C4-2B (cell line): Measurements from ENCODE around the gene CFAP20DC.

Source experiments
- H3K27ac ChIP-seq: fragments of 450-650 bp; 2 replicates; pipeline ENCODE4 v1.5.1; 2017
- ZFX ChIP-seq: fragments of 450-650 bp; IDR thresholded peaks from 2 replicates; pipeline ENCODE4 v1.6.1; 2017
- TF ChIP-seq, protein P1 (sequence below): fragments of 450-650 bp; conservative IDR thresholded peaks from 2 replicates; pipeline ENCODE4 v1.5.1; 2017; ENCODE audit warnings: mild to moderate bottlenecking

The CFAP20DC gene

DNA sequence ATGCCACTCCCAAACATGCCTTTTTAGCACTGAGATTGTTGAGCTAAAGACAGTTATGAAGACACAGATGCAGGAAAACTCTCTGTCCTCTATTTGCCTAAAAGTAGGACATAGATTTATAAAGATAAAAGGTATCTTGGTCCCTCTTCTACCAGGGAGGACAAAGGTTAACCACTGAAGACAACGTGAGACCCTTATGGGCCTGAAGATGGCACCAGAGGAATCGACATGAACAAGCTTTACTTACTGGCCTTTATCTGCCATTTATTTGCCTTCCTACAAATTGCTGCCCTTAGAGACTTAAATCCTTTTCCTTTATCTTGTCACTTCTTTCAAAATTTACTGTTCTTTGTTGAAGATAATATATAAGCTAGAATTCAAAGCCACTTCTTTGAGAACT is 273.6 kb downstream of the CFAP20DC start:
- H3K27ac ChIP-seq, result no peak overlapping the region
- TF ChIP-seq, protein P1, sequence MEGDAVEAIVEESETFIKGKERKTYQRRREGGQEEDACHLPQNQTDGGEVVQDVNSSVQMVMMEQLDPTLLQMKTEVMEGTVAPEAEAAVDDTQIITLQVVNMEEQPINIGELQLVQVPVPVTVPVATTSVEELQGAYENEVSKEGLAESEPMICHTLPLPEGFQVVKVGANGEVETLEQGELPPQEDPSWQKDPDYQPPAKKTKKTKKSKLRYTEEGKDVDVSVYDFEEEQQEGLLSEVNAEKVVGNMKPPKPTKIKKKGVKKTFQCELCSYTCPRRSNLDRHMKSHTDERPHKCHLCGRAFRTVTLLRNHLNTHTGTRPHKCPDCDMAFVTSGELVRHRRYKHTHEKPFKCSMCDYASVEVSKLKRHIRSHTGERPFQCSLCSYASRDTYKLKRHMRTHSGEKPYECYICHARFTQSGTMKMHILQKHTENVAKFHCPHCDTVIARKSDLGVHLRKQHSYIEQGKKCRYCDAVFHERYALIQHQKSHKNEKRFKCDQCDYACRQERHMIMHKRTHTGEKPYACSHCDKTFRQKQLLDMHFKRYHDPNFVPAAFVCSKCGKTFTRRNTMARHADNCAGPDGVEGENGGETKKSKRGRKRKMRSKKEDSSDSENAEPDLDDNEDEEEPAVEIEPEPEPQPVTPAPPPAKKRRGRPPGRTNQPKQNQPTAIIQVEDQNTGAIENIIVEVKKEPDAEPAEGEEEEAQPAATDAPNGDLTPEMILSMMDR, result peak; percentile 14
- TF ChIP-seq ZFX, result no peak

DNA sequence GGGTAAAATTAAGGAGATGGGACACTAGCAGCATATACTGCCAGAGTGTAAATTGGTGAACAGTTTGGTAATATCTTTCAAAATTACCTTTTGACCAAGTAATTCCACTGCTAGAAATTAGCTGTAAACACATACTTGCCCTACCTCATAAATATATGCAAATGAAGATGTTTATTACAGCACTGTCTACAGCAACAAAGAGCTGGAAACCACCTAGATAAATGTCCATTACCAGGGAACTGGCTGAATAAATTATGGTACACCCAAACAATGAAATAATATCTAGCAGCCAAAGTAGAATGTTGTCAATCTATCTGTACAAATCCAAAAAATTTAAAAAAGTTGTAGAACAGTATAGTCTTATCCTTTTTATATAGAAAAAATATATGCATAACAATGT is 277.4 kb downstream of the CFAP20DC start:
- H3K27ac ChIP-seq, result no peak overlapping the region
- TF ChIP-seq, protein P1, result no peak
- no peak for TF ChIP-seq ZFX

GRCh38 chr3:58769065-58769464 is 280.8 kb downstream of the CFAP20DC start:
- no peak overlapping the region for H3K27ac ChIP-seq
- TF ChIP-seq, protein P1, result no peak
- no peak for TF ChIP-seq ZFX

GRCh38 chr3:58766587-58767282 is 283.1 kb downstream of the CFAP20DC start:
- TF ChIP-seq, protein P1, result no peak
- no peak for TF ChIP-seq ZFX

GRCh38 chr3:58755150-58755549 is 294.7 kb downstream of the CFAP20DC start:
- no peak for TF ChIP-seq ZFX
- TF ChIP-seq, protein P1, result no peak
- no peak overlapping the region for H3K27ac ChIP-seq

More at GRCh38 chr3:58766587-58767282, 283.1 kb downstream of the CFAP20DC start:
- no peak overlapping the region for H3K27ac ChIP-seq

DNA sequence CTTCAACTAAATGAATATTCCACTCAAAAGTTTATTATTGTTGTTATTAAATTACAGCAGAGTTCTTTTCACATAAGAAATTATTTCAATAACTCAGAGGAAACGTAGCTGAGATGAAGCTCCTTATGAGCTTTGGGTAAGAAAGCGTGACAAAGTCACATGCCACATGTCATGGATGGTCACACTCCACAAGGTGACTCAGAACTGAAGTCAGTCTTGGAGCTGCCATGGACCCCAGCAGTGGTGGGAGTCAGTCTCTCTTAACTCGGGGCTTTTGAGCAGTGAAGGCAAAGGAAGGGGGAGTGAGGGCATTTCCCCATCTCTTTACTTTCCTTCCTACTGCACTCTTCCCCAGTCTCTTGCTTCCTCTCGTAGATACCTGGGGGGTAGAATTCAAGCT is 295.8 kb downstream of the CFAP20DC start:
- H3K27ac ChIP-seq, result no peak overlapping the region
- TF ChIP-seq ZFX, result no peak
- TF ChIP-seq, protein P1, result no peak

GRCh38 chr3:58751882-58752567 is 297.8 kb downstream of the CFAP20DC start:
- TF ChIP-seq, protein P1, result no peak
- TF ChIP-seq ZFX, result no peak
- no peak overlapping the region for H3K27ac ChIP-seq
